ENCODE data around the gene KCTD17. TPM values are rescaled to one million over a fixed set of nuclear protein-coding genes. Genes with fewer than 3 reads are reported as not detected.
A peak's percentile ranks its signal among the peaks of the same experiment; 100 is the strongest.

The KCTD17 gene
- total RNA-seq, 4 donors from 2014 or later: 1.8 to 3.3 (median 2.6) TPM

- Histone ChIP-seq H3K36me3 (no peaks in the 10 kb centered on the region), H3K27me3 (no peaks in the 10 kb centered on the region), H3K4me1 (peaks cover 23 to 33% of the 10 kb centered on the region in 2 donors), H3K27ac (peak overlapping the region; percentile 85 to 99 (median 92)), H3K4me3 (peak overlapping the region; percentile 74 to 85 (median 78)), H3K9me3 (no peaks in the 10 kb centered on the region)
- ATAC-seq (peak; percentile 39 to 43), DNase-seq (peak; percentile 24 to 41)
- in situ Hi-C loops (cut with MboI; ENCODE audit: low sequenced_read_pairs in 4 of 4) (no loop called here), intact Hi-C loops (cut with DNase I; ENCODE audit: low total_unique reads) (loop anchor here (1.0 to 2.0 kb wide), 2 partner anchors 40 to 179 kb away; no protein-coding TSS in a partner anchor)
- TF ChIP-seq CTCF (IDR thresholded peaks at IDR 0.05 in 4 of 5, conservative IDR thresholded peaks at IDR 0.05 in 1 of 5) (no peak), POLR2A (IDR thresholded peaks at IDR 0.05) (no peak)
These were observed 32.7 kb upstream of the KCTD17 start for GRCh38 chr22:37018815-37019308.

- ATAC-seq (peak; percentile 88), DNase-seq (peak; percentile 73 to 74)
- peaks cover 0 to 2% of the 10 kb centered on the region in 2 donors for H3K36me3 ChIP-seq
- H3K27me3 ChIP-seq: no peaks in the 10 kb centered on the region
- peak within 1 kb of the TSS; percentile 88 to 99 (median 96) for H3K27ac ChIP-seq
- no peaks in the 10 kb centered on the region for H3K9me3 ChIP-seq
- in situ Hi-C loops (cut with MboI; ENCODE audit: low sequenced_read_pairs in 4 of 4) (no loop called here), intact Hi-C loops (cut with DNase I; ENCODE audit: low total_unique reads) (loop anchor here (1.0 to 2.0 kb wide), 2 partner anchors 41 to 179 kb away; no protein-coding TSS in a partner anchor)
- peak; percentile 18 to 79 (median 55) for TF ChIP-seq CTCF (IDR thresholded peaks at IDR 0.05 in 4 of 5, conservative IDR thresholded peaks at IDR 0.05 in 1 of 5)
- TF ChIP-seq POLR2A (IDR thresholded peaks at IDR 0.05): peak; percentile 77 to 81
- peak within 1 kb of the TSS; percentile 74 to 99 (median 84) for H3K4me3 ChIP-seq
- peaks cover 23 to 33% of the 10 kb centered on the region in 2 donors for H3K4me1 ChIP-seq
These were observed 32.0 kb upstream of the KCTD17 start, which contains the start of the genes MPST and TST for GRCh38 chr22:37019309-37020191. TSS of gene MPST (plus strand) at chr22:37019742. CDS start at chr22:37019837, 95 bp downstream. TSS of gene TST (minus strand) at chr22:37019447. CDS start at chr22:37018732, 715 bp downstream.

- in situ Hi-C loops (cut with MboI; ENCODE audit: low sequenced_read_pairs in 4 of 4): no loop called here
- DNase-seq (peak in 1 of 2 donors; percentile 29), ATAC-seq (peak; percentile 45 to 52)
- Histone ChIP-seq H3K27ac (peak overlapping the region; percentile 88 to 99 (median 96)), H3K27me3 (no peaks in the 10 kb centered on the region), H3K36me3 (peaks cover 0 to 8% of the 10 kb centered on the region in 2 donors), H3K4me1 (peaks cover 23 to 33% of the 10 kb centered on the region in 2 donors), H3K4me3 (peak overlapping the region; percentile 74 to 99 (median 84)), H3K9me3 (no peaks in the 10 kb centered on the region)
- TF ChIP-seq POLR2A (IDR thresholded peaks at IDR 0.05) (no peak), CTCF (IDR thresholded peaks at IDR 0.05 in 4 of 5, conservative IDR thresholded peaks at IDR 0.05 in 1 of 5) (no peak)
- intact Hi-C loops (cut with DNase I; ENCODE audit: low total_unique reads): no loop called here
These were observed 31.4 kb upstream of the KCTD17 start for GRCh38 chr22:37020192-37020479.

- no peak for TF ChIP-seq POLR2A (IDR thresholded peaks at IDR 0.05)
- TF ChIP-seq CTCF (IDR thresholded peaks at IDR 0.05 in 4 of 5, conservative IDR thresholded peaks at IDR 0.05 in 1 of 5): no peak
- no peak for ATAC-seq
- Histone ChIP-seq H3K27me3 (no peaks in the 10 kb centered on the region), H3K4me3 (peak overlapping the region in 1 of 4 donors; percentile 74), H3K9me3 (no peaks in the 10 kb centered on the region), H3K4me1 (peaks cover 23 to 33% of the 10 kb centered on the region in 2 donors), H3K36me3 (peaks cover 0 to 17% of the 10 kb centered on the region in 2 donors), H3K27ac (peak overlapping the region in 3 of 4 donors; percentile 88 to 99 (median 97))
- intact Hi-C loops (cut with DNase I; ENCODE audit: low total_unique reads) (no loop called here), in situ Hi-C loops (cut with MboI; ENCODE audit: low sequenced_read_pairs in 4 of 4) (no loop called here)
- no peak for DNase-seq
These were observed 30.5 kb upstream of the KCTD17 start for GRCh38 chr22:37021041-37021440.
